B cell (primary cell): Measurements from ENCODE around the gene CDKN2D. TPM values are rescaled to one million over a fixed set of nuclear protein-coding genes. Genes with fewer than 3 reads are reported as not detected.
A peak's percentile ranks its signal among the peaks of the same experiment; 100 is the strongest.

Source experiments
- ATAC-seq: fragments of 200-7000 bp; cut with Tn5 transposase; one replicate; pipeline ENCODE4 v1.10.0; 2021; ENCODE audit warnings: low read depth, mild to moderate bottlenecking, moderate number of reproducible peaks, moderate library complexity
- CTCF ChIA-PET: fragments of 350-600 bp; sonication (Branson Sonifier 250); formaldehyde crosslinking; loops from one replicate; lab custom pipeline; 2021; ENCODE audit warnings: antibody characterized with exemption, inconsistent platforms; lab: Charles Lee
- POLR2A ChIA-PET: fragments of 350-600 bp; sonication (Branson Sonifier 250); formaldehyde crosslinking; loops from one replicate; lab custom pipeline; 2021; ENCODE audit warnings: antibody characterized with exemption; lab: Charles Lee
- DNase-seq: peaks from one replicate; pipeline ENCODE4 v3.0.0; 2013
- H2AFZ ChIP-seq: 2 replicates; pipeline ENCODE4 v1.6.1; 2012; ENCODE audit warnings: mild to moderate bottlenecking, low read depth, low read length; ENCODE audit not compliant: insufficient read depth, poor library complexity, severe bottlenecking
- H3K27ac ChIP-seq, 2 donors: 1 replicate in 1 of 2; 2 replicates in 1 of 2; pipeline ENCODE4 v1.5.1; 2012 to 2013; ENCODE audit warnings: low read length in 2 of 2, mild to moderate bottlenecking in 2 of 2, moderate library complexity in 1 of 2
- H3K27me3 ChIP-seq, 4 experiments: fragments of 200-600 bp in 1 of 4; sonication (generic) in 1 of 4; replicated peaks in 1 of 4; 1 replicate in 2 of 4; 2 replicates in 2 of 4; pipeline versions ENCODE4 v1.6.1 to v1.7.0; 2013 to 2016; ENCODE audit warnings: low read length in 3 of 4, mild to moderate bottlenecking in 2 of 4, mixed read lengths in 1 of 4, moderate library complexity in 1 of 4; ENCODE audit not compliant: insufficient read depth in 4 of 4, control insufficient read depth in 3 of 4; ENCODE audit errors: control extremely low read depth in 1 of 4
- H3K36me3 ChIP-seq, 2 experiments: replicated peaks in 1 of 2; 1 replicate in 1 of 2; 2 replicates in 1 of 2; pipeline versions ENCODE4 v1.6.1 to v1.7.1; 2013; ENCODE audit warnings: low read length in 1 of 2; ENCODE audit not compliant: insufficient read depth in 2 of 2, control insufficient read depth in 1 of 2; ENCODE audit errors: control extremely low read depth in 1 of 2, extremely low read depth in 1 of 2
- H3K4me1 ChIP-seq, 2 donors: fragments of 200-600 bp in 1 of 2; sonication (generic) in 1 of 2; 1 replicate in 1 of 2; 2 replicates in 1 of 2; pipeline versions ENCODE4 v1.5.1 to v1.6.1; 2013 to 2017; ENCODE audit warnings: low read length in 2 of 2; ENCODE audit not compliant: control insufficient read depth in 2 of 2, insufficient read depth in 2 of 2
- H3K4me2 ChIP-seq: replicated peaks from 2 replicates; pipeline ENCODE3; 2012; ENCODE audit warnings: mild to moderate bottlenecking, low read depth, low read length; ENCODE audit not compliant: poor library complexity, severe bottlenecking
- H3K4me3 ChIP-seq, 5 experiments: fragments of 200-600 bp in 1 of 5; sonication (generic) in 1 of 5; 1 replicate in 3 of 5; 2 replicates in 2 of 5; pipeline versions ENCODE4 v1.5.1 to v1.7.0; 2011 to 2016; ENCODE audit warnings: low read length in 4 of 5, mild to moderate bottlenecking in 4 of 5, low read depth in 2 of 5, control low read depth in 1 of 5, moderate library complexity in 1 of 5; ENCODE audit not compliant: insufficient read depth in 1 of 5; ENCODE audit errors: control extremely low read depth in 1 of 5, extremely low read depth in 1 of 5
- H3K79me2 ChIP-seq: fragments of 200-600 bp; sonication (generic); one replicate; pipeline ENCODE4 v1.6.0; 2016; ENCODE audit warnings: low read length; ENCODE audit not compliant: control insufficient read depth, insufficient read depth
- H3K9ac ChIP-seq: fragments of 200-600 bp; sonication (generic); 2 replicates; pipeline ENCODE4 v1.6.1; 2017; ENCODE audit warnings: mild to moderate bottlenecking, low read length, moderate library complexity
- H3K9me3 ChIP-seq, 3 donors: one replicate each; pipeline versions ENCODE4 v1.6.1 to v1.7.1; 2013; ENCODE audit warnings: low read length in 2 of 3; ENCODE audit not compliant: control insufficient read depth in 2 of 3, insufficient read depth in 1 of 3; ENCODE audit errors: control extremely low read depth in 1 of 3
- H4K20me1 ChIP-seq: 2 replicates; pipeline ENCODE4 v1.6.0; 2012; ENCODE audit warnings: mild to moderate bottlenecking, low read length; ENCODE audit not compliant: insufficient read depth, control insufficient read depth, poor library complexity, severe bottlenecking
- H3K27ac Mint-ChIP-seq: one replicate; pipeline ENCODE4 v1.8.0; 2021; ENCODE audit warnings: mixed read lengths
- H3K27me3 Mint-ChIP-seq: one replicate; pipeline ENCODE4 v1.8.0; 2021; ENCODE audit warnings: mixed read lengths
- H3K4me1 Mint-ChIP-seq: one replicate; pipeline ENCODE4 v1.8.0; 2021; ENCODE audit warnings: mixed read lengths
- H3K4me3 Mint-ChIP-seq: one replicate; pipeline ENCODE4 v1.8.0; 2021; ENCODE audit warnings: mixed read lengths
- H3K9me3 Mint-ChIP-seq: one replicate; pipeline ENCODE4 v1.8.0; 2022; ENCODE audit warnings: mixed read lengths; ENCODE audit not compliant: insufficient read depth
- EZH2 ChIP-seq: IDR thresholded peaks from 2 replicates; pipeline ENCODE4 v1.6.1; 2012; ENCODE audit warnings: borderline replicate concordance, low read depth, mild to moderate bottlenecking, moderate library complexity, low read length; ENCODE audit not compliant: insufficient read depth, poor library complexity, severe bottlenecking
- WGBS: methylation state at CpG from one replicate; pipeline ENCODE4 v1.1.5; 2013; ENCODE audit warnings: missing lambda C conversion rate; ENCODE audit not compliant: insufficient coverage; 5-methylcytosine and 5-hydroxymethylcytosine counted together
- intact Hi-C: fragments of 100-400 bp; cut with micrococcal nuclease; formaldehyde crosslinking; loops from one replicate; pipeline ENCODE4 v1.10.0; 2022
- polyA plus RNA-seq: library from polyadenylated mRNA; depleted of rRNA; stranded (reverse); fragments of >200 nt; gene quantifications from 2 replicates; pipeline ENCODE4 v1.2.3, GENCODE V29; 2012
- total RNA-seq, 2 donors: library from RNA; stranded (reverse); fragments of 120-200 nt in 1 of 2; gene quantifications; 1 replicate in 1 of 2; 2 replicates in 1 of 2; pipeline versions ENCODE4 v1.2.3 to v1.2.4, GENCODE V29; 2013 to 2022
- TF ChIP-seq, protein P1 (sequence below): fragments of 200-600 bp; IDR thresholded peaks from one replicate; pipeline ENCODE4 v1.8.0; 2022; ENCODE audit warnings: antibody characterized with exemption, mild to moderate bottlenecking

The CDKN2D gene
- total and polyA plus RNA-seq, 2 donors (not counting 1 experiment from before 2014, with no cell fraction given), result 38.4 to 122 TPM

DNA sequence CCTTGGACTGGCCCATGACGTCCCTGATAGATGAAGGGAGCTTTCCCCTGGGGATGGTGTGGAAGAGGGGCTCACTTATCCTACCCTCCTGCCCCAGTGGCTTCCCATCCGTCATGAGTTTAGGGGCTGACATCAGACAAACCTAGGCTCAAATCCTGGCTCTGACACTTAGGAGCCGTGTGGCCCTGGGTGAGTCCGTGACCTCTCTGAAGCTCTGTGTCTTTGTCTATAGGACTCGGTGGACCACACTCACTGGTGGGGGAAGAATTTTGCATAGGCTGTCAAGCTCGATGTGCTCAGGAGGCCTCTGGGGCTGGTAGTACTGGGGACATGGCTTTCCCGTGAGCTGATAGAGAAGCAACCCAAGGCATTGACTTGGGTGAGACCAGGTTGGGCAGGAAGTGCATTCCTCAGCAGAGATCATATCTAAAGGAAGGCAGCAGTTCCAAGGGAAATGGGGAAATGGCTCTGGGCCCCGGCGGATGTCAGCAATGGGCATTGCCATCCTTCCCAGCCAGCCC is 35.7 kb upstream of the CDKN2D start:
- DNase-seq (no peak), ATAC-seq (peak; percentile 12)
- Histone ChIP-seq H3K36me3 (peaks cover 0 to 8% of the 10 kb centered on the region in 2 experiments), H3K4me1 (peaks cover 32 to 60% of the 10 kb centered on the region in 2 donors), H2AFZ (no peak overlapping the region), H3K27ac (peak overlapping the region; percentile 97 to 99), H3K4me2 (peak overlapping the region; percentile 99), H3K9me3 (no peaks in the 10 kb centered on the region), H3K4me3 (peak overlapping the region; percentile 89 to 100 (median 94)), H3K79me2 (peaks cover 69% of the 10 kb centered on the region), H3K9ac (peak overlapping the region; percentile 98), H3K27me3 (no peaks in the 10 kb centered on the region), H4K20me1 (peaks cover 30% of the 10 kb centered on the region)
- H3K27ac Mint-ChIP-seq, result peak overlapping the region; percentile 99
- WGBS, result under 1% methylated on average over 7 of the region's 9 CpGs
- H3K27me3 Mint-ChIP-seq, result no peaks in the 10 kb centered on the region
- peak overlapping the region; percentile 96 for H3K4me3 Mint-ChIP-seq
- ChIA-PET POLR2A (interaction anchor here (0.5 to 4.1 kb wide), 20 partner anchors 8 to 780 kb away, joined by 3 to 24 read pairs (median 4); partner anchors contain the start of genes ATG4D, KRI1 and TMED1), CTCF (interaction anchor here (0.6 to 5.0 kb wide), 12 partner anchors 8 to 95 kb away, joined by 3 to 81 read pairs (median 4); partner anchors contain the start of gene KRI1)
- TF ChIP-seq EZH2, result no peak
- TF ChIP-seq, protein P1, sequence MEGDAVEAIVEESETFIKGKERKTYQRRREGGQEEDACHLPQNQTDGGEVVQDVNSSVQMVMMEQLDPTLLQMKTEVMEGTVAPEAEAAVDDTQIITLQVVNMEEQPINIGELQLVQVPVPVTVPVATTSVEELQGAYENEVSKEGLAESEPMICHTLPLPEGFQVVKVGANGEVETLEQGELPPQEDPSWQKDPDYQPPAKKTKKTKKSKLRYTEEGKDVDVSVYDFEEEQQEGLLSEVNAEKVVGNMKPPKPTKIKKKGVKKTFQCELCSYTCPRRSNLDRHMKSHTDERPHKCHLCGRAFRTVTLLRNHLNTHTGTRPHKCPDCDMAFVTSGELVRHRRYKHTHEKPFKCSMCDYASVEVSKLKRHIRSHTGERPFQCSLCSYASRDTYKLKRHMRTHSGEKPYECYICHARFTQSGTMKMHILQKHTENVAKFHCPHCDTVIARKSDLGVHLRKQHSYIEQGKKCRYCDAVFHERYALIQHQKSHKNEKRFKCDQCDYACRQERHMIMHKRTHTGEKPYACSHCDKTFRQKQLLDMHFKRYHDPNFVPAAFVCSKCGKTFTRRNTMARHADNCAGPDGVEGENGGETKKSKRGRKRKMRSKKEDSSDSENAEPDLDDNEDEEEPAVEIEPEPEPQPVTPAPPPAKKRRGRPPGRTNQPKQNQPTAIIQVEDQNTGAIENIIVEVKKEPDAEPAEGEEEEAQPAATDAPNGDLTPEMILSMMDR, result no peak
- H3K9me3 Mint-ChIP-seq, result no peaks in the 10 kb centered on the region
- peaks cover 39% of the 10 kb centered on the region for H3K4me1 Mint-ChIP-seq
- intact Hi-C loops, result loop anchor here (1.0 kb wide), 1 partner anchor 40 kb away; no protein-coding TSS in a partner anchor
